Measurements from ENCODE around the gene RBP3. TPM values are rescaled to one million over a fixed set of nuclear protein-coding genes. Genes with fewer than 3 reads are reported as not detected.

Gene RBP3
- total and polyA plus RNA-seq, 2 donors (not counting 3 experiments of a cell fraction or from before 2014, with no cell fraction given), result not detected

DNA sequence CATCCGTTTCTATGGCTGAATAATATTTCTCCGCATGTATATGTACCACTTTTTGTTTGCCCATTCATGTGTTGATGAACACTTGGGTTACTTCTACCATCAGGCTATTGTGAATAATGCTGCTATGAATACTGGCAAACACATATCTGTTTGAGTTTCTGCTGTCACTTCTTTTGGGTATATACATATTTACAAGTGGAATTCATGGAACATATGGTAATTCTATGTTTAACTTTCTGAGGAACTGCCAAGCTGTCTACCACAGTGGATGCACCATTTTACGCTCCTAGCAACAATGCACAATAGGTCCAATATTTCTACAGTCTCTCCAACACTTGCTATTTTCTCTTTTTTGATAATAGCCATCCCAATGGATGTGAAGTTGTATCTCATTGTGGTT, 41.5 kb downstream of the RBP3 start:
- dilution Hi-C loops (cut with MboI; ENCODE audit: extremely low pct_ligation_motif_present, low sequenced_read_pairs) (no loop called here), intact Hi-C loops (cut with micrococcal nuclease) (no loop called here)
- Histone ChIP-seq H3K9ac (replicated peaks; ENCODE audit: extremely low read depth, insufficient read depth, low read length) (no peak overlapping the region), H3K36me3 (ENCODE audit: control insufficient read depth in 2 of 2, extremely low read depth in 1 of 2, insufficient read depth in 2 of 2, low read length in 2 of 2) (no peaks in the 10 kb centered on the region), H3K4me2 (ENCODE audit: insufficient read depth, low read length) (no peak overlapping the region), H3K4me3 (replicated peaks in 1 of 3; ENCODE audit: insufficient read depth in 1 of 3, low read depth in 1 of 3, low read length in 3 of 3) (no peak overlapping the region), H3K27me3 (ENCODE audit: control insufficient read depth in 2 of 2, insufficient read depth in 2 of 2, low read length in 2 of 2) (peaks cover 0 to 12% of the 10 kb centered on the region in 2 experiments), H4K20me1 (replicated peaks; ENCODE audit: control insufficient read depth, extremely low read depth, insufficient read depth, low read length) (no peaks in the 10 kb centered on the region), H3K4me1 (ENCODE audit: control insufficient read depth, extremely low read depth, insufficient read depth, low read length) (no peaks in the 10 kb centered on the region), H2AFZ (ENCODE audit: low read depth, low read length) (no peak overlapping the region), H3K79me2 (ENCODE audit: control insufficient read depth, insufficient read depth, low read length) (no peaks in the 10 kb centered on the region), H3K9me1 (replicated peaks; ENCODE audit: control insufficient read depth, extremely low read depth, insufficient read depth, low read length) (no peaks in the 10 kb centered on the region), H3K9me3 (replicated peaks; ENCODE audit: control insufficient read depth, insufficient read depth, low read length) (no peaks in the 10 kb centered on the region), H3K27ac (ENCODE audit: insufficient read depth, low read depth, low read length) (no peak overlapping the region)
- ChIA-PET CTCF (no interaction called here), POLR2A (no interaction called here)
- DNase-seq (ENCODE audit: low read depth, low spot score), result no peak
- TF ChIP-seq FOS (IDR thresholded peaks at IDR 0.05; ENCODE audit: borderline replicate concordance, insufficient read depth, low read length) (no peak), POLR2AphosphoS5 (IDR thresholded peaks at IDR 0.05; ENCODE audit: insufficient read depth, low read depth, low read length) (no peak), POLR2A (IDR thresholded peaks at IDR 0.05; ENCODE audit: low read depth, low read length) (no peak), GATA2 (IDR thresholded peaks at IDR 0.05; ENCODE audit: insufficient read depth, insufficient read length, low read depth, low read length) (no peak), EZH2 (IDR thresholded peaks at IDR 0.05; ENCODE audit: borderline replicate concordance, low read depth, low read length, severe bottlenecking) (no peak)
- TF ChIP-seq, protein P1, sequence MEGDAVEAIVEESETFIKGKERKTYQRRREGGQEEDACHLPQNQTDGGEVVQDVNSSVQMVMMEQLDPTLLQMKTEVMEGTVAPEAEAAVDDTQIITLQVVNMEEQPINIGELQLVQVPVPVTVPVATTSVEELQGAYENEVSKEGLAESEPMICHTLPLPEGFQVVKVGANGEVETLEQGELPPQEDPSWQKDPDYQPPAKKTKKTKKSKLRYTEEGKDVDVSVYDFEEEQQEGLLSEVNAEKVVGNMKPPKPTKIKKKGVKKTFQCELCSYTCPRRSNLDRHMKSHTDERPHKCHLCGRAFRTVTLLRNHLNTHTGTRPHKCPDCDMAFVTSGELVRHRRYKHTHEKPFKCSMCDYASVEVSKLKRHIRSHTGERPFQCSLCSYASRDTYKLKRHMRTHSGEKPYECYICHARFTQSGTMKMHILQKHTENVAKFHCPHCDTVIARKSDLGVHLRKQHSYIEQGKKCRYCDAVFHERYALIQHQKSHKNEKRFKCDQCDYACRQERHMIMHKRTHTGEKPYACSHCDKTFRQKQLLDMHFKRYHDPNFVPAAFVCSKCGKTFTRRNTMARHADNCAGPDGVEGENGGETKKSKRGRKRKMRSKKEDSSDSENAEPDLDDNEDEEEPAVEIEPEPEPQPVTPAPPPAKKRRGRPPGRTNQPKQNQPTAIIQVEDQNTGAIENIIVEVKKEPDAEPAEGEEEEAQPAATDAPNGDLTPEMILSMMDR (IDR thresholded peaks at IDR 0.05; ENCODE audit: extremely low read depth in 1 of 2, insufficient read depth in 1 of 2, low read depth in 1 of 2, low read length in 2 of 2), result no peak
- no TSS peak for BruUV-seq (replicated peaks)
- FAIRE-seq, result no peak

DNA sequence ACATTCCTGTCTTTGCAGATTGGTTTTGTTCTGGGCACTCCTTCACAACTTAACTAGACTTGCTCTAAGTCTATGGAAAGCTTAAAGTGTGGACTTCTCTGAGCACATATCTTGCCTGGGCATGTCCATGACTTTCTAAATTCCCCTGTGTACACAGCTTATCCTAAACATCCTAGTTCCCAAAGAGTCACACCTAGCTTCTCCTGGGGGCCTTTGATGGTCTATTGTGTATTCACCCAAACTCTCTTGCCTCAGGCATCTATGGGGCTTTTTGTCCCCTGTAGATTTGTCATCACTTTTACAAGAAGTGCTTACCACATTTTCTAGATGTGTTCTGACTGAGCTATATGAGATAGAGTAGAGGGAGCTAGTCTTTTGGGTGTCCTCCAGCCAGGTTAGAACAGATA, 48.2 kb downstream of the RBP3 start:
- Histone ChIP-seq H3K4me3 (replicated peaks in 1 of 3; ENCODE audit: insufficient read depth in 1 of 3, low read depth in 1 of 3, low read length in 3 of 3) (no peak overlapping the region), H3K27ac (ENCODE audit: insufficient read depth, low read depth, low read length) (no peak overlapping the region), H3K9me1 (replicated peaks; ENCODE audit: control insufficient read depth, extremely low read depth, insufficient read depth, low read length) (no peaks in the 10 kb centered on the region), H3K4me1 (ENCODE audit: control insufficient read depth, extremely low read depth, insufficient read depth, low read length) (no peaks in the 10 kb centered on the region), H3K4me2 (ENCODE audit: insufficient read depth, low read length) (no peak overlapping the region), H3K9ac (replicated peaks; ENCODE audit: extremely low read depth, insufficient read depth, low read length) (no peak overlapping the region), H3K27me3 (ENCODE audit: control insufficient read depth in 2 of 2, insufficient read depth in 2 of 2, low read length in 2 of 2) (peaks cover 3 to 17% of the 10 kb centered on the region in 2 experiments), H3K36me3 (ENCODE audit: control insufficient read depth in 2 of 2, extremely low read depth in 1 of 2, insufficient read depth in 2 of 2, low read length in 2 of 2) (no peaks in the 10 kb centered on the region), H2AFZ (ENCODE audit: low read depth, low read length) (no peak overlapping the region), H3K9me3 (replicated peaks; ENCODE audit: control insufficient read depth, insufficient read depth, low read length) (no peaks in the 10 kb centered on the region), H4K20me1 (replicated peaks; ENCODE audit: control insufficient read depth, extremely low read depth, insufficient read depth, low read length) (no peaks in the 10 kb centered on the region), H3K79me2 (ENCODE audit: control insufficient read depth, insufficient read depth, low read length) (no peaks in the 10 kb centered on the region)
- no TSS peak for BruUV-seq (replicated peaks)
- FAIRE-seq, result no peak
- intact Hi-C loops (cut with micrococcal nuclease), result no loop called here
- POLR2A ChIA-PET, result no interaction called here
- CTCF ChIA-PET, result no interaction called here
- dilution Hi-C loops (cut with MboI; ENCODE audit: extremely low pct_ligation_motif_present, low sequenced_read_pairs), result no loop called here
- no peak for TF ChIP-seq MYC (IDR thresholded peaks at IDR 0.05; ENCODE audit: low read depth, low read length)
- TF ChIP-seq POLR2A (IDR thresholded peaks at IDR 0.05; ENCODE audit: low read depth, low read length), result no peak
- TF ChIP-seq, protein P1 (IDR thresholded peaks at IDR 0.05; ENCODE audit: extremely low read depth in 1 of 2, insufficient read depth in 1 of 2, low read depth in 1 of 2, low read length in 2 of 2), result no peak
- TF ChIP-seq FOS (IDR thresholded peaks at IDR 0.05; ENCODE audit: borderline replicate concordance, insufficient read depth, low read length), result no peak
- no peak for TF ChIP-seq POLR2AphosphoS5 (IDR thresholded peaks at IDR 0.05; ENCODE audit: insufficient read depth, low read depth, low read length)
- TF ChIP-seq, protein P2, sequence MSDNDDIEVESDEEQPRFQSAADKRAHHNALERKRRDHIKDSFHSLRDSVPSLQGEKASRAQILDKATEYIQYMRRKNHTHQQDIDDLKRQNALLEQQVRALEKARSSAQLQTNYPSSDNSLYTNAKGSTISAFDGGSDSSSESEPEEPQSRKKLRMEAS (IDR thresholded peaks at IDR 0.05; ENCODE audit: insufficient read depth, insufficient read length), result no peak
- no peak for TF ChIP-seq EZH2 (IDR thresholded peaks at IDR 0.05; ENCODE audit: borderline replicate concordance, low read depth, low read length, severe bottlenecking)
- TF ChIP-seq JUN (IDR thresholded peaks at IDR 0.05; ENCODE audit: borderline replicate concordance, insufficient read depth, insufficient read length, low read depth), result no peak
- TF ChIP-seq GATA2 (IDR thresholded peaks at IDR 0.05; ENCODE audit: insufficient read depth, insufficient read length, low read depth, low read length), result no peak
- DNase-seq (ENCODE audit: low read depth, low spot score), result no peak

Data from endothelial cell of umbilical vein (primary cell).